ENCODE data around the gene MDFIC. TPM values are rescaled to one million over a fixed set of nuclear protein-coding genes. Genes with fewer than 3 reads are reported as not detected.

Gene MDFIC
- total RNA-seq, 1 donor from 2014 or later = 10.1 TPM

DNA sequence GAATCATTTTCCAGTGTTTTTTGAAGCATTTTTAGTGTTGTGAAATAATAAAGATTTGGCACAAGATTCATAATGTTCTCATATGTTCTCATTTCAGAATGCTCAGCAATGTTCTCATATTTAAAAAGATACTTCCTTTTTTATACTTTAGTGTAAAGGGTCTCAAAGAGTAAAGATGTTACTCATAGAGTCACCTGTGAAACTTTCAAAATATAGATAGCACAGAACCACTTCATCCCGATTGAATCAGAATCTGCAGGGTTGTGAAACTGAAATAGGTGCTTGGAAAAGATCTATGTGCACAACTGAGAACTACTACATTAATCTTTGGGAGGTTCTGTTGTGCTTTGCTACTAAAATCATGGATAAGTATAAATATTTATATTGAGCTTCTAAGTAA, 144.7 kb downstream of the MDFIC start:
- Mint-ChIP-seq H3K9me3 (peaks cover 4% of the 10 kb centered on the region), H3K4me1 (peaks cover 10% of the 10 kb centered on the region), H3K36me3 (ENCODE audit: low read depth) (no peaks in the 10 kb centered on the region), H3K27me3 (ENCODE audit: low read depth) (no peaks in the 10 kb centered on the region), H3K27ac (ENCODE audit: unreplicated experiment) (no peak overlapping the region), H3K4me3 (no peak overlapping the region)
- no peak for DNase-seq (ENCODE audit: low read depth, low spot score)
- TF ChIP-seq, protein P1, sequence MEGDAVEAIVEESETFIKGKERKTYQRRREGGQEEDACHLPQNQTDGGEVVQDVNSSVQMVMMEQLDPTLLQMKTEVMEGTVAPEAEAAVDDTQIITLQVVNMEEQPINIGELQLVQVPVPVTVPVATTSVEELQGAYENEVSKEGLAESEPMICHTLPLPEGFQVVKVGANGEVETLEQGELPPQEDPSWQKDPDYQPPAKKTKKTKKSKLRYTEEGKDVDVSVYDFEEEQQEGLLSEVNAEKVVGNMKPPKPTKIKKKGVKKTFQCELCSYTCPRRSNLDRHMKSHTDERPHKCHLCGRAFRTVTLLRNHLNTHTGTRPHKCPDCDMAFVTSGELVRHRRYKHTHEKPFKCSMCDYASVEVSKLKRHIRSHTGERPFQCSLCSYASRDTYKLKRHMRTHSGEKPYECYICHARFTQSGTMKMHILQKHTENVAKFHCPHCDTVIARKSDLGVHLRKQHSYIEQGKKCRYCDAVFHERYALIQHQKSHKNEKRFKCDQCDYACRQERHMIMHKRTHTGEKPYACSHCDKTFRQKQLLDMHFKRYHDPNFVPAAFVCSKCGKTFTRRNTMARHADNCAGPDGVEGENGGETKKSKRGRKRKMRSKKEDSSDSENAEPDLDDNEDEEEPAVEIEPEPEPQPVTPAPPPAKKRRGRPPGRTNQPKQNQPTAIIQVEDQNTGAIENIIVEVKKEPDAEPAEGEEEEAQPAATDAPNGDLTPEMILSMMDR (conservative IDR thresholded peaks at IDR 0.05) = no peak

DNA sequence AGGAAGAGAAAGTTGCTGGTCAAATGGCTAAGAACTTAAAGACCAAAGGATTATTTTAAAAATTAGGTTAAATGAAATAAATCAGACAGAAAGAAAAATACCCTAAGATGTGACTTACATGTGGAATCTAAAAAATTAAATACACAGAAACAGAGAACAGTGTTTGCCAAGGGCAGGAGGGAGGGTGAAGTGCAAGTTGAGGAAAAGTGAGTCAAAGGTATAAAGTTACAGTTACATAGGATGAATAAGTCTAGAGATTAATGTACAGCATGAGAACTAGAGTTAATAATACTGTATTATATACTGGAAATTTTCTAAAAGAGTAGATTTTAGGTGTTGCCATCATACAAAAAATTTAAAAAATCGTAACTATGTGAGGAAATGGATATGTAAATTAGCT, 146.3 kb downstream of the MDFIC start:
- H3K27me3 Mint-ChIP-seq (ENCODE audit: low read depth) = no peaks in the 10 kb centered on the region
- no peak for DNase-seq (ENCODE audit: low read depth, low spot score)
- H3K4me1 Mint-ChIP-seq = peaks cover 10% of the 10 kb centered on the region
- H3K27ac Mint-ChIP-seq (ENCODE audit: unreplicated experiment) = no peak overlapping the region
- TF ChIP-seq, protein P1 (conservative IDR thresholded peaks at IDR 0.05) = no peak
- no peak overlapping the region for H3K4me3 Mint-ChIP-seq
- no peaks in the 10 kb centered on the region for H3K36me3 Mint-ChIP-seq (ENCODE audit: low read depth)
- peaks cover 4% of the 10 kb centered on the region for H3K9me3 Mint-ChIP-seq
